ENCODE measurements around the gene P2RY14.
"Not testable (repeated sequence)": the region's sequence is repeated elsewhere in the genome, so short reads cannot be mapped to it uniquely, and the experiment has no call there.

Gene P2RY14

GRCh38 chr3:151256749-151257148 lies 21.6 kb downstream of the P2RY14 start (continued):
- TF ChIP-seq ZNF398 (tag by site-specific recombination; IDR thresholded peaks at IDR 0.05) (no peak), HOXC10 (CRISPR knock-in tag; IDR thresholded peaks at IDR 0.05) (no peak), ZBTB1 (tag by site-specific recombination; IDR thresholded peaks at IDR 0.05) (no peak)

GRCh38 chr3:151248772-151249337 lies 29.5 kb downstream of the P2RY14 start:
- Histone ChIP-seq H3K36me3 (ENCODE audit: control insufficient read depth in 2 of 2, insufficient read depth in 1 of 2, low read length in 2 of 2) (no peaks in the 10 kb centered on the region), H3K4me1 (ENCODE audit: control insufficient read depth, insufficient read depth, low read length) (no peaks in the 10 kb centered on the region), H3K9me3 (ENCODE audit: control insufficient read depth, insufficient read depth, low read depth, low read length) (no peaks in the 10 kb centered on the region), H3K27ac (ENCODE audit: extremely low read depth, low read depth, low read length) (no peak overlapping the region), H3K4me3 (ENCODE audit: low read depth, low read length) (no peak overlapping the region)
- POLR2A ChIA-PET, result no interaction called here
- TF ChIP-seq ZNF366 (tag by site-specific recombination; conservative IDR thresholded peaks at IDR 0.05) (no peak), ZNF776 (tag by site-specific recombination; IDR thresholded peaks at IDR 0.05; ENCODE audit: borderline replicate concordance) (no peak), ZXDB (tag by site-specific recombination; IDR thresholded peaks at IDR 0.05) (no peak), ZSCAN4 (tag by site-specific recombination; IDR thresholded peaks at IDR 0.05) (no peak), ZBTB10 (tag by site-specific recombination; IDR thresholded peaks at IDR 0.05) (no peak), ZNF169 (tag by site-specific recombination; IDR thresholded peaks at IDR 0.05) (no peak), ZNF112 (tag by site-specific recombination; IDR thresholded peaks at IDR 0.05) (no peak), ZNF561 (tag by site-specific recombination; IDR thresholded peaks at IDR 0.05; ENCODE audit: borderline replicate concordance) (no peak), GFI1B (tag by site-specific recombination; IDR thresholded peaks at IDR 0.05) (no peak), SP2 (tag by site-specific recombination; IDR thresholded peaks at IDR 0.05) (no peak), ZNF138 (tag by site-specific recombination; IDR thresholded peaks at IDR 0.05; ENCODE audit: borderline replicate concordance) (no peak), ZNF654 (tag by site-specific recombination; IDR thresholded peaks at IDR 0.05; ENCODE audit: low read depth) (no peak), ZNF404 (tag by site-specific recombination; IDR thresholded peaks at IDR 0.05) (no peak), REPIN1 (tag by site-specific recombination; IDR thresholded peaks at IDR 0.05; ENCODE audit: low read depth) (no peak), AEBP2 (tag by site-specific recombination; IDR thresholded peaks at IDR 0.05; ENCODE audit: borderline replicate concordance) (no peak), ZNF157 (tag by site-specific recombination; IDR thresholded peaks at IDR 0.05) (no peak), ZNF510 (tag by site-specific recombination; IDR thresholded peaks at IDR 0.05; ENCODE audit: insufficient replicate concordance) (no peak), ZNF266 (tag by site-specific recombination; IDR thresholded peaks at IDR 0.05; ENCODE audit: low read depth) (no peak)
- CTCF ChIA-PET, result interaction anchor here (0.6 kb wide), 1 partner anchor 56 kb away, joined by 4 read pairs; no protein-coding TSS in a partner anchor

GRCh38 chr3:151242006-151242405 lies 36.3 kb downstream of the P2RY14 start:
- CTCF ChIA-PET; POLR2A ChIA-PET; H3K36me3 ChIP-seq (ENCODE audit: control insufficient read depth in 2 of 2, insufficient read depth in 1 of 2, low read length in 2 of 2); H3K9me3 ChIP-seq (ENCODE audit: control insufficient read depth, insufficient read depth, low read depth, low read length); H3K4me1 ChIP-seq (ENCODE audit: control insufficient read depth, insufficient read depth, low read length); H3K4me3 ChIP-seq (ENCODE audit: low read depth, low read length); H3K27ac ChIP-seq (ENCODE audit: extremely low read depth, low read depth, low read length): not testable (repeated sequence)
